HepG2 (cell line): ENCODE measurements around the gene SERPINA9. TPM values are rescaled to one million over a fixed set of nuclear protein-coding genes. Genes with fewer than 3 reads are reported as not detected.

Source experiments
- ATAC-seq: fragments of 200-7000 bp; cut with Tn5 transposase; 3 replicates; pipeline ENCODE4 v1.9.1; 2020; ENCODE audit warnings: mild to moderate bottlenecking, moderate library complexity
- BruUV-seq: library from RNA; stranded (reverse); fragments of 400-500 nt; replicated peaks from 2 replicates; lab custom pipeline; 2021; lab: Mats Ljungman, UMichigan
- CTCF ChIA-PET: fragments of 300-600 bp; formaldehyde crosslinking; extraction: SDS; loops from one replicate; lab custom pipeline; 2021; ENCODE audit warnings: low total read pairs, inconsistent platforms, low intra/inter-chr PET ratio; lab: Yijun Ruan, JAX
- POLR2A ChIA-PET: fragments of 350-600 bp; sonication (Branson Sonifier 250); formaldehyde crosslinking; loops from one replicate; lab custom pipeline; 2020; ENCODE audit warnings: antibody characterized with exemption, inconsistent platforms; lab: Yijun Ruan, JAX
- DNase-seq: peaks from one replicate; pipeline ENCODE4 v3.0.0-alpha.2; 2015; ENCODE audit warnings: low spot score
- FAIRE-seq: peaks from 3 replicates; lab custom pipeline; 2011; peaks lifted over from hg19 to GRCh38; lab: Jason Lieb, UNC
- H2AFZ ChIP-seq: one replicate; pipeline ENCODE4 v1.6.1; 2011; ENCODE audit warnings: low read length, inconsistent platforms
- H3K27ac ChIP-seq: fragments of 300-600 bp; 3 replicates; pipeline ENCODE4 v1.8.0; 2011; ENCODE audit warnings: mixed run types, mild to moderate bottlenecking, mixed read lengths, low read length, inconsistent platforms; ENCODE audit not compliant: insufficient read depth; ENCODE audit errors: extremely low read length
- H3K27me3 ChIP-seq, 2 experiments: fragments of 200-600 bp in 1 of 2; 2 replicates in 1 of 2; 3 replicates in 1 of 2; pipeline versions ENCODE4 v1.6.0 to v1.8.0; 2011; ENCODE audit warnings: low read length in 2 of 2, mild to moderate bottlenecking in 2 of 2, moderate library complexity in 2 of 2, inconsistent platforms in 1 of 2; ENCODE audit not compliant: insufficient read depth in 2 of 2, control insufficient read depth in 1 of 2
- H3K36me3 ChIP-seq, 2 experiments: fragments of 200-600 bp in 1 of 2; replicated peaks in 1 of 2; 2 replicates in 1 of 2; 3 replicates in 1 of 2; pipeline versions ENCODE4 v1.5.1 to v1.8.0; 2011; ENCODE audit warnings: low read length in 2 of 2, inconsistent platforms in 1 of 2; ENCODE audit not compliant: insufficient read depth in 2 of 2, control insufficient read depth in 1 of 2
- H3K4me1 ChIP-seq: 2 replicates; pipeline ENCODE4 v1.5.1; 2012; ENCODE audit warnings: low read length, inconsistent platforms; ENCODE audit not compliant: insufficient read depth
- H3K4me2 ChIP-seq: 2 replicates; pipeline ENCODE4 v1.6.0; 2011; ENCODE audit warnings: low read depth, low read length, inconsistent platforms
- H3K4me3 ChIP-seq, 3 experiments: fragments of 200-600 bp in 1 of 3; sonication (generic), shearing (Covaris generic) in 1 of 3; replicated peaks in 1 of 3; 2 replicates each; pipeline ENCODE4 v1.5.1; 2011 to 2016; ENCODE audit warnings: low read length in 3 of 3, inconsistent platforms in 2 of 3, low read depth in 2 of 3, mild to moderate bottlenecking in 2 of 3, control low read depth in 1 of 3, mixed read lengths in 1 of 3; ENCODE audit not compliant: insufficient read depth in 1 of 3
- H3K79me2 ChIP-seq: one replicate; pipeline ENCODE4 v1.6.1; 2011; ENCODE audit warnings: low read length, inconsistent platforms; ENCODE audit not compliant: insufficient read depth
- H3K9ac ChIP-seq: 2 replicates; pipeline ENCODE4 v1.6.0; 2011; ENCODE audit warnings: mild to moderate bottlenecking, low read depth, low read length, inconsistent platforms; ENCODE audit not compliant: insufficient read depth
- H3K9me3 ChIP-seq: 2 replicates; pipeline ENCODE4 v1.5.1; 2012; ENCODE audit warnings: mild to moderate bottlenecking, low read length
- H4K20me1 ChIP-seq: 2 replicates; pipeline ENCODE4 v1.6.0; 2011; ENCODE audit warnings: inconsistent platforms, mild to moderate bottlenecking, low read length, moderate library complexity; ENCODE audit not compliant: insufficient read depth
- AHDC1 ChIP-seq: sonication (generic); formaldehyde crosslinking; IDR thresholded peaks from 2 replicates; pipeline ENCODE4 v1.5.1; 2020; ENCODE audit warnings: mild to moderate bottlenecking, missing genetic modification reagents, borderline replicate concordance
- MEIS2 ChIP-seq: sonication (generic); formaldehyde crosslinking; IDR thresholded peaks from 2 replicates; pipeline ENCODE4 v1.9.0; 2021; ENCODE audit warnings: mild to moderate bottlenecking, missing genetic modification reagents
- POLR2G ChIP-seq: fragments of 200-400 bp; formaldehyde crosslinking; IDR thresholded peaks from 2 replicates; pipeline ENCODE4 v1.6.1; 2018; ENCODE audit warnings: mild to moderate bottlenecking, low read depth, low read length, moderate library complexity
- RXRA ChIP-seq: sonication (generic); formaldehyde crosslinking; IDR thresholded peaks from 2 replicates; pipeline ENCODE4 v1.5.1; 2020; ENCODE audit warnings: missing genetic modification reagents
- ZNF230 ChIP-seq: sonication (generic); formaldehyde crosslinking; IDR thresholded peaks from 2 replicates; pipeline ENCODE4 v1.4.0; 2020; ENCODE audit warnings: mild to moderate bottlenecking, missing genetic modification reagents
- ZNF264 ChIP-seq: sonication (generic); formaldehyde crosslinking; IDR thresholded peaks from 2 replicates; pipeline ENCODE4 v1.4.0; 2020; ENCODE audit warnings: missing genetic modification reagents
- ZNF275 ChIP-seq: sonication (generic); formaldehyde crosslinking; IDR thresholded peaks from 2 replicates; pipeline ENCODE4 v1.8.0; 2022; ENCODE audit warnings: missing genetic modification reagents, mild to moderate bottlenecking, inconsistent platforms, borderline replicate concordance
- ZNF646 ChIP-seq: sonication (generic); formaldehyde crosslinking; IDR thresholded peaks from 2 replicates; pipeline ENCODE4 v1.9.0; 2021; ENCODE audit warnings: mild to moderate bottlenecking, missing genetic modification reagents
- ZNF788 ChIP-seq: sonication (generic); formaldehyde crosslinking; IDR thresholded peaks from 2 replicates; pipeline ENCODE4 v1.5.0; 2020; ENCODE audit warnings: mild to moderate bottlenecking, missing genetic modification reagents, borderline replicate concordance
- WGBS: methylation state at CpG from one replicate; pipeline ENCODE4 v1.1.6; 2017; ENCODE audit warnings: low lambda C conversion rate; 5-methylcytosine and 5-hydroxymethylcytosine counted together
- in situ Hi-C: cut with HindIII; loops from 2 replicates; pipeline ENCODE4 v1.10.0; 2017; ENCODE audit warnings: low pct_unique_long_range_greater_than_20kb; ENCODE audit not compliant: extremely low pct_ligation_motif_present
- intact Hi-C: fragments of 100-400 bp; cut with micrococcal nuclease; formaldehyde crosslinking; loops from one replicate; pipeline ENCODE4 v1.10.0; 2022; ENCODE audit not compliant: unreplicated experiment
- polyA plus RNA-seq, 8 experiments: library from polyadenylated mRNA; depleted of rRNA in 3 of 8; stranded (reverse) in 7 of 8; unstranded in 1 of 8; fragments of >200 nt; fragmentation: Illumina TruSeq in 4 of 8; extraction: Trizol in 4 of 8; gene quantifications; 2 replicates each; pipeline versions ENCODE4 v1.2.1 to v1.2.3, GENCODE V29; 2011 to 2016; ENCODE audit warnings: low read depth in 4 of 8, missing spikeins in 1 of 8, mixed read lengths in 1 of 8; ENCODE audit not compliant: insufficient read depth in 1 of 8
- total RNA-seq, 5 experiments: library from RNA; depleted of rRNA; stranded (reverse); fragments of >200 nt; fragmentation: Illumina TruSeq; extraction: Trizol; gene quantifications; 2 replicates each; pipeline ENCODE4 v1.2.3, GENCODE V29; 2016; ENCODE audit warnings: low read depth in 1 of 5

The SERPINA9 gene
- total and polyA plus RNA-seq, 2 of the 13 experiments (the other 11 are each of a cell fraction or from before 2014, with no cell fraction given): 0.21 TPM; not detected in 1

GRCh38 chr14:94524093-94524492 lies 48.1 kb upstream of the SERPINA9 start (continued):
- TF ChIP-seq MEIS2 (CRISPR knock-in tag): no peak
- TF ChIP-seq ZNF788: no peak
- no peak for TF ChIP-seq ZNF646
- TF ChIP-seq ZNF230: no peak

GRCh38 chr14:94523265-94523664 lies 47.3 kb upstream of the SERPINA9 start:
- intact Hi-C loops (no loop called here), in situ Hi-C loops (no loop called here)
- H3K4me2 ChIP-seq: no peak overlapping the region
- H4K20me1 ChIP-seq: no peaks in the 10 kb centered on the region
- H3K4me1 ChIP-seq: peaks cover 64% of the 10 kb centered on the region
- H3K27me3 ChIP-seq: no peaks in the 10 kb centered on the region
- no peak overlapping the region for H3K27ac ChIP-seq
- ATAC-seq (no peak), DNase-seq (no peak), FAIRE-seq (no peak)
- ChIA-PET POLR2A (interaction anchor here (1.3 kb wide), 1 partner anchor 23 kb away, joined by 4 read pairs; no protein-coding TSS in a partner anchor), CTCF (no interaction called here)
- H2AFZ ChIP-seq: no peak overlapping the region
- no peak overlapping the region for H3K9ac ChIP-seq
- no peaks in the 10 kb centered on the region for H3K9me3 ChIP-seq
- no peaks in the 10 kb centered on the region for H3K79me2 ChIP-seq
- H3K36me3 ChIP-seq: no peaks in the 10 kb centered on the region
- BruUV-seq: no TSS peak
- no peak overlapping the region for H3K4me3 ChIP-seq
- 96% methylated on average over 7 of the region's 8 CpGs for WGBS
- TF ChIP-seq ZNF264 (CRISPR knock-in tag): no peak
- TF ChIP-seq RXRA: no peak
- no peak for TF ChIP-seq POLR2G
- no peak for TF ChIP-seq AHDC1 (CRISPR knock-in tag)
- no peak for TF ChIP-seq ZNF275
